ENCODE data around the gene LCNL1.

The LCNL1 gene

GRCh38 chr9:137018761-137019559, 36.2 kb downstream of the LCNL1 start:
- DNase-seq (ENCODE audit: low spot score) = no peak
- Histone ChIP-seq H3K27ac (no peak overlapping the region), H3K4me3 (no peak overlapping the region)
- TF ChIP-seq CTCF (IDR thresholded peaks at IDR 0.05) = no peak

GRCh38 chr9:137019891-137020683, 37.3 kb downstream of the LCNL1 start:
- no peak for TF ChIP-seq CTCF (IDR thresholded peaks at IDR 0.05)
- Histone ChIP-seq H3K27ac (no peak overlapping the region), H3K4me3 (no peak overlapping the region)
- DNase-seq (ENCODE audit: low spot score) = no peak

- no peak for DNase-seq (ENCODE audit: low spot score)
- no peak for TF ChIP-seq CTCF (IDR thresholded peaks at IDR 0.05)
- Histone ChIP-seq H3K27ac (no peak overlapping the region), H3K4me3 (no peak overlapping the region)
Observed at GRCh38 chr9:137020771-137021567, 38.2 kb downstream of the LCNL1 start.

- Histone ChIP-seq H3K4me3 (no peak overlapping the region), H3K27ac (no peak overlapping the region)
- no peak for DNase-seq (ENCODE audit: low spot score)
- TF ChIP-seq CTCF (IDR thresholded peaks at IDR 0.05) = no peak
Observed at GRCh38 chr9:137021568-137021978, 38.8 kb downstream of the LCNL1 start.

- H3K4me3 ChIP-seq = no peak overlapping the region
- H3K27ac ChIP-seq = peak overlapping the region in 1 of 2 donors; percentile 22
- TF ChIP-seq CTCF (IDR thresholded peaks at IDR 0.05) = no peak
- DNase-seq (ENCODE audit: low spot score) = no peak
Observed at GRCh38 chr9:137021979-137022661, 39.3 kb downstream of the LCNL1 start.

- Histone ChIP-seq H3K4me3 (no peak overlapping the region), H3K27ac (peak overlapping the region in 1 of 2 donors; percentile 22)
- DNase-seq (ENCODE audit: low spot score) = no peak
- no peak for TF ChIP-seq CTCF (IDR thresholded peaks at IDR 0.05)
Observed at GRCh38 chr9:137022662-137023008, 39.8 kb downstream of the LCNL1 start.

All from coronary artery (tissue), 2 donors.